HK-2 (cell line): ENCODE results near the gene ESPN.

ENCODE experiments used
- DNase-seq: peaks from one replicate; pipeline ENCODE4 v3.0.0-alpha.2; 2018; ENCODE audit not compliant: unreplicated experiment

ESPN gene

DNA sequence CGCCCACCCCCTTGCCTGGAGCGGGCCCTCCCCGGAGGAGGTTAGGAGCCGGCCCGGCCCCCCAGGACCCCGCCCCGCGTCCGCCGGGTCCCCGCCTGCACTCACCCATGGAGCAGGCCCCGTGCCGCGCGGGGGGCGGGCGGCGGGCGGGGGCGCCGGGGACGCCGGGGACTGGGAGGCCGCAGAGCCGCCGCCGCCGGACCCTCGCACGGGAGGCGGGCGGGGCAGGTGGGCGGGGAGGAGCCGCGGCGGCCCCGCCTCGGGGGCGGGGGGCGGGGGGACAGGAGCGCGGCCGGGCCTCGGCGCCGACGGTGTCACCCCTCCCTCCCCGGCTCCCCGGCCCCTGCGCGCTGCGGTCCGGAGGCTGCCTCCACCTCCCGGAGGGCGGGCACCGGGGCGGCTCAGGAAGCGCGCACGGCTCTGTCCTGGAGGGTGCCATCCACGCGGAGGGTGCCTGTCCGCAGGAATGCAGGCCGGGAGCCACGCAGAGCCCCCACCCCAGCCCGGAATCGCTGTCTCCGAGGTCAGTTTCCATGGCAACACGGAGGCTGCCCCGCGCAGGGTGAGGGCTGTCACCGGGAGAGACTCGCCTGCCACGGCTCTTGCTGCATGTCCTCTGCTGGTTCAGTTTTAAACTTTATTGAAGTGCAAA lies 72.8 kb downstream of the ESPN start:
- DNase-seq = peak; percentile 60

DNA sequence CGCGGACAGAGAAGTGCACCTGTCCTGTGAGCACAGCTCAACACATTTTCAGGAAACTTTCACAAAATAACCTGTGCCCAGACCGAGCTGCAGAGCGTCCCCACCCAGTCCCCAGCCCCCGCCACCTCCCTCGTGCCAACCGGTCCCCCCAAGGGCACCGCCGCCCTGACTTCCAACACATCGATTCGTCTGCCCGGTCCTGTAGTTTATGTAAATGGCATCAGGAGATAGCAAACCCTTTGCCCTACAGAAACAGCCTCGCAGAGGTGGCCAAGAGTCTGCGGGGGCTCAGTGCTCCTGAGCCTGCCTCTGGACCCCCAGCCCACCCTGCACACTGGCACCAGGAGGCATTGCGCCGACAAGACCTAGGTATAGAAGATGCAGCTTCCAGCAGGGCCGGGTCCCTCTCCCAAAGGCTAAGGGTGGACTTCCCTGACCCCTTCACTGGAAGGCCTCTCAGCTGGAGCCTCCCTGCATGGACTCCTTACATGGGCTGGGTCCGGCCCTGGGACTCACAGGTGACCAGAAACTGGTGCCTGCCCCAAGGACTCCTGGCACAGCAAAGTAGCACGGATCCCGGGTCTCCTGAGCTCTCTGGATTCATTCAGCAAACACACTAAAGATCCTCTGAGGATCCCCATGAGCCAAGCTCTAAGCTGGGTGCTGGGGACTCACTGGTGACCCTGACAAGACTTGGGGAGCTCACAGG lies 73.4 kb downstream of the ESPN start:
- DNase-seq = no peak

DNA sequence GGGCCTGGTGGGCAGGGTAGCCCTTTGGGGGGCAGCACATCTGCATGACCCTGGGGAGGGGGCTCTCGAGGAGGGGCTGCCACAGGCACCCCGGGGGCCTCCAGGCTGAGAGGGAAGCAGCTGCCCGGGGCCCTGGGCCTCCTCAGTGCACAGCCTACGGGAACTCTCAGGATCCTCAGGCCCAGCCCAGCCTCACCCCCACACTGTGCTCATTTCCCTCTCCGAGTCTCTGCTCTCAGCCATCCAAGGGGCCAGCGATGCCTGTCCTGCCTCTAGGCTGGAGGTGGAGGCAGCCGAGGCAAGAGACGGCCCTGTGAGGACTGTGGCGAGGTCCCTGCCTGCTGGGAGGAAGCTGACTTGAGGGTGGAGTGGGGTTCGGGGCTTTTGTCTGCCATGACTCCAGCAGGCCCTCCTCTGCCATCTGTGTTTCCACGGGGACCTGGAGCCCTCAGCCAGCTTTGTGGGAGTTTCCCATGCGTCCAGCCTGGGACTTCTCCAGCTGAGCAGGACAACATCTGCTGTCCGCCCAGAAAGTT lies 74.1 kb downstream of the ESPN start:
- DNase-seq = no peak

DNA sequence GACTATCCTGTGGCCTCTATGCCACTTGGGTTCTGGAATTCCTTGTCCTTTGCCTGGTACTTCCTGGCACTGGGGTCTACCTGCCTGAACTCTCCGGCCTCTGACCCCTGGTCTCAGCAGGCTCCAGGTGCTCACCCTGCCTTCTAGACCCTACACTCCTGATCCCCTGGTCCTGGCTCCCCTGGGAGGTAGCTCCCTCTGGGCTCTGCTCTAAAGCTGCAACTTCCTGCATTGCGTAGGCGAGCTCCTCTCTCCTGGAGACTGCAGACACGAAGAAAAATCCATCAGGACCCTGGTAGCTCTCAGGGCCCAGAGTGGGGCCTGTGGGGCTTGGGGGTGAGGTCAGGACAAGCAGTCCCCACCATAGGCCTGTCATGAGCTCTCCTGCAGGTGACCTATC lies 74.7 kb downstream of the ESPN start:
- no peak for DNase-seq

GRCh38 chr1:6500544-6501278 lies 76.1 kb downstream of the ESPN start:
- DNase-seq = no peak

DNA sequence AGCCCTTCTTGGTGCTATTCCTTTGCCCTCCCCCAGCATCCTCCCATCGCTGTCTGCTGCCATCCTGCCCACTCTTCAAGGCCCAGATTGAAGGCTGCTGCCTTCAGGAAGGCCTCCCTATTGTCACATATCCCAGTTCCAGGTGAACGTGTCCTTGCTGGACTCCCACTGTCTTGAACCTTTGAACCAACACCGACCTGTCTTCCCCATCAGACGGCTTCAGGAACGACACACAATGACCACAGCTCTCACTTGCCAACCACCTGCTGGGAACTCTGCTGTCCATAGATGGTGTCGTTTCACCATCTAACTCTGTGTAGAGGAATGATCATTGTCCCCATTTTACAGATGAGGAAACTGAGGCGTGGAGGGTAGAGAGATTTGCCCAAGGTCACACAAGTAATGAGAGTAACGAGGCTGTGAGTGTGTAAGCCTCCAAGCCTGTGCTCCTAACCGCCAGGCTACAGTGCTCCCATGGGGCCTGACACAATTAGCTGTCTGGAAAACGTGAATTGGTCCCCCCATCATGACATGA lies 76.8 kb downstream of the ESPN start:
- DNase-seq = no peak

DNA sequence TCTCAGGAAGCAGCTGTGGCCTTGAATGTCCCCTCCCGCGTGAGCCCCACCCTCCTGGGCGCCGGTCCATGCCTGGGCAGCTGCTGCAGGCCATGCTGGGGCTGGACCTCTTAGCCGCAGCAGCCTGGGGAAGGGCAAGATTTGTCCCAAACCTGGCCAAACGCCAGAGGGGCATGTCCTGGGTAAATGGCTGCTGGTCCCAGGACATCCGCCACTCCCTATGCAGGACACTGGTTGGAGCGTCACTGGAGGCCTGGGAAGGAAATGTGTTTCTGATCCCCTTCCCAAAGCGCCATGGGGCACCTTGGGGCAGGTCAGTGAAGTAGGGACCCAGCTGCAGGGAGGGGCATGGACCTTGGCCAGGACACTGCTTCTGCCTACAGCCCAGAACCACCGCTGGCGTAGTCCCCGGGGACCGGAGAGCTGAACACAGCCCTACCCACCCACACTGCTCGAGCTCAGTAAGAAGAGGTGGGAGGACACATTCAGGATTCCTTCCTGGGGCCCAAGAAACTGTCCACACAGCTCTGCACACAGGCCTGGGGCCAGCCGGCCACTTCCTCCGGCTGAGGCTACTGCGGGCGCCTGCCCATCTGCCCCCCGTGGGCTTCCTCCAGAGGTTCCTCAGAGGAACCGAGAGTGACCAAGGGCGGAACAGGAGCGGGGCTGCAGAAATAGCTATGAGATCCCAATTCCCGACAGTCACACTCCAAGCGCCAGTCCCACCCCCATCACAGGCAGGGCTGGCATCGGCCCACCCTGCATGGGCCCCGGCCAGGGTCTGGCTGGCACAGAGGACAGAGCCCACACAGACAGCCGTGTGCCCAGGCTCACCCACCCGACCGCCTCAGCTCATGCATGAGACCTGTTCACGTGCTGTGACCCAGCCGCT lies 77.7 kb downstream of the ESPN start:
- no peak for DNase-seq

GRCh38 chr1:6503884-6504602 lies 79.5 kb downstream of the ESPN start:
- DNase-seq = no peak

DNA sequence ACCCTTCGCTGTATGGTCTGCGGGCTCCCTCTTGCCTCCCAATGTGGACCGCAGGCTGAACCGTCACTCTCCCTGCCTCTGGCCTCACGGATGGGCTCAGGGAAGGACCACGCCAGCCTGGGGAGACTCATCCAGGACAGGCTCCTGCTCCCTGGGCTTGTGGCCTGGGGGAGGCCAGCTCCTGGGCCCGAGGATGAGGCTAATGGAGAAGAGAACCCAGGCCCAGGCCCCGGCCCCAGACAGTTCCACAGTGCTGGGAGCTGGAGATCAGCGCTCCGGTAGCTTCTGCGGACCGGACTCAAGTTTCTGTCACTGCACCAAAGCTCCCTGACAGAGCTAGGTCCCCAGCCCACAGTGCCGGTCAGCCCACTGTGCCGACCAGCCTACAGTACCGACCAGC lies 80.3 kb downstream of the ESPN start:
- no peak for DNase-seq

DNA sequence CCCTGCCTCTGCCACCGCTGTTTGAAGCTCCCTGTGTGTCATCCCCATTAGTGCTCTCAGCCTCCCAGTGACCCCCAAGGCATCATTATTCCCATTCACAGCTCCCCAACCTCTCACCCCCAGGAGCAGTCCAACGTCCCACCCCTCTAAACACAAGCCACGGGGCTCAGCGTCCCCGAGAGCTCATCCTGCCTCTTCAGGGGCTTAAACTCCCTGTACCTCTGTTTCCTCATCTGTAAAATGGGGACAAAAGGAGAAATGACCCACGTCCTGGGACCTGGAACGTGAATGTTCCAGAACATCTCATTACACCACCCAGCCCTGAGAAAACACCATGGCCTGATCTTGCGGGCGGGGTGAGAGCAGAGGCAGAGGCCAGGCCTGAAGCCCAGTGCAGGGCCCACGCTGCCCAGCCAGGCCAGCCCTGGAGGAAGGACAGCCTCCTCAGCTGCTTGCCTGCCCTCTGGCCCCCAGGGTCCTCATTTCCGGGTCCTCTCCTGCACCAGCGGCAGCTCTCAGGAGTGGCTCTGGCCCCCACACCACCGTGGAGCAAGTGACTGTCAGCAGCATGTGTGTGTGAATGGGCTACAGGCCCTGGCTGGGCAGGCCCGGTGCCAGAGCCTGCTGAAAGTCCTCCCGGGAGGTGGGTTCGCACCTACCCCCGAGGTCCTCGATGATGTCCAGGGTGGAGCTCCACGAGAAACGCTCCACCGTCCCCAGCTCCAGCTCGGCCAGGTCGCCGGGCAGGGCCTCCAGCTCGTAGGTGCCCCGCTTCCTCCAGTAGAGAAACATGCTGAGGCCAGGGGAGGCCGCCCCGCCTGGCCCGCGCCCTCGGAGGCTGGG lies 81.0 kb downstream of the ESPN start:
- DNase-seq = no peak

- DNase-seq = no peak
These were observed 81.8 kb downstream of the ESPN start for GRCh38 chr1:6506210-6507036.

DNA sequence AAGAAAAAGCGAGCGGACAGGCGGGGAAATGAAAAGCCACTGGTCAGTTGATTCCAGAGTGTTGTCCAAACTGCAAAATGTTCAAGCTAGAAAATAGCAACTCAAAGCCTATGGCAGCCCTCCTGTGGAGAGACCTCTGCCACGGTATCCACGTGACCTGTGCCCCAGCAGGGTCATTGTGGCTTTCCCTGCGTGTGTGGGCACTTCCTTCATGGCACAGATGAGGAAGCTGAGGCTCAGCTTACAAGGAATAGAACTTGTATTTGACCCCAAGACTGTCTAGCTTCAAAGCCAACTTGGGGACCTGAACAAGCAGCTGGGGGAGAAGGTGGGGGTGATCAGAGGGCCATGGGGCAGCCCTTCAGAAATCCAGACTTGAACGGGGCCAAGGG lies 82.5 kb downstream of the ESPN start:
- DNase-seq = no peak

- no peak for DNase-seq
These were observed 82.9 kb downstream of the ESPN start for GRCh38 chr1:6507461-6507911.

DNA sequence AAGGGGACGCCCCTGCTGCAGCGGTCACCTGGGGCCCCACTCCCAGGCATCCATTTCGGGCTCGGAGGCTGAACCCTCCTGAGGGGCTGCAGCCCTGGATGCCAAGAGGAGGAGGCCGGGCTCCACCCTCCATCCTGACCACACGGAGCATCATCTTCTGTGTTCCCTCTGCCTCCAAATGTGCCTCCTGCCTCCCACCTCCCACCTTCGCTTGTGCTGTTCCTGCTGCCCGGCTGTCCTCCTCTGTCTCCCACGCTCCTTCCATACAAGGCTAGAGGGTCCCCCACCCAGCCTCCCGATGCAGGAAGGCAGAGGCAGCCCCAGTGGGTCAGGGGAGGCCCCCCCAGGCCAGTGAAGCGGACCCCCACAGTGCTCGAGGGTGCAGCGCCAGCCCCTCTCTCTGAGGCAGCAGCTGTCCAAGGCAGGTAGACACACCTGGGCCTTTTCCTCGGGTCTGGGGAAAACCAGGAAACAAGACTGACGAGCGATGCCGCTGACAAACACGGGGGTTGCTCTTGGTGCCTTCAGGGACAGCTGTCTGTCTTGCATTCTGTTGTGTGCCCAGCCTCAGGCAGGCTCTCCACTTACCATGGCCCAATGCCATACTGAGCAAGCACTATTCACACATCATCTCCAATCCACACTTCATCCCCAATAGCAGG lies 83.7 kb downstream of the ESPN start:
- no peak for DNase-seq

DNA sequence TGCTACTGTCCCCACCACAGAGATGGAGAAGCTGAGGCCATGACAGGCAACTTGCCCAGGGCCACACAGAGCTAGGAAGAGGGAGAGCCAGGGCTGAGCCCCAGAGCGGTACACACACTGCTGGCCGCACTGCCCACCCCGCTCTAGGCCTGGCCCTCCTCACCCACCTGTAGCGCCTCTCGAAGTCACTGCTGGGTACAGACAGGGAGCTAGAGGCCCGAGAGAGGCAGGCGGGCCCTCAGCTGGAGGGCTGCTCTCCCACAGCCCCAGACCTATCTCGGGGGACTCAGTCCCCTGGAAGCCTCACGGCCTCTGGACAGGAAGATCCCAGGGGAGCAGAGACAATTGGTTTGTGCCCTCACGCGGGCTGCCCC lies 84.2 kb downstream of the ESPN start:
- no peak for DNase-seq

DNA sequence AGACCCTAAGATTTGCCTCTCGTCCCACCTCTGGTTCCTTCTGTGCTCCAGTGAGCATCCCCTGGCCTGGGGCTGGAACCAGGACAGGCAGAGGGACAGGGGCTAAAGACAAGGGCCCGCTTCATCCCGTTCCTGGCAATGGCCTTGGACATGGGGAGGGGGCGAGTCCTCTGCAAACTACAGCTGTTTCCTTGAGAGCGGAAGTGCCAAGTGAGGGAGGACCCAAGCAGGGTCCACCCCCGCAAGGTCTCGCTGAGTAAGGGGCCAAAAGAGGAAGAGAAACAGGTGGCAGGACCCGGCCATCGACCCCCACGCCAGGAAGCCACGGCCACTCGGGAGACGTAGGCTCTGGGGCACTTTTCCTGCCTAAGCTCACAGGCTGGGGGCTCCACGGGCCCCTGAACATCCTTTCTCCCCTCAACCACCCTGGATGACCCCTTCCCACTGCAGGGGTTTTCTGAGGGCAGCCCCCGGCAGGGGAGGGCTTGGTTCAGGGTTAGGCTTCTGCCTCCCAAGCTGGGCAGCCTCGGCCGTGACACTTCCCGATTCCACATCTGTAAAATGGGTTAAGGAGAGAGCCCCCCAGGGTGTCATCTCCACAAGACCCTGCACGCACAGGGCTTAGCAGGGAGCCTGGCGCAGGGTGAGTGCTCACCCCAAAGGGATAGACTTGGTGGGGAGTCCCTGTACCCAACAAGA lies 84.8 kb downstream of the ESPN start:
- no peak for DNase-seq

DNA sequence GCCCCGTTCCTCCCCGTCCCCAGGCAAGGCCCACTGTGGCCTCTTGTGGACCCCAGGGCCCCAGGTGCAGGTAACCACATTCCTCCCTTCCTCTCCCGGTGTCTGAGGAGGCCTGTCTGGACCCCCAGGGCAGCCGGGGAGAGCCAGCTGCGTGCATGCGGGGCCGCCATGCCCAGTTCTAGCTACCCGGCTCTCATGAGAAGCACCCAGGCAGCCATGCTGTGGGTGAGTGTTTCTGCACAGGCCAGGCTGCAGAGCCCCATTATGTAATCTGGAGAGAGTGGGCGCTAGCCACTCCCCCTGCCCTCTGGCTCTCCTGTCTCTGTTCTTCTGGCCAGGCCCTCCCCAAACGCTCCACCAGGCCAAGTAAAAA lies 85.3 kb downstream of the ESPN start:
- DNase-seq = no peak

- no peak for DNase-seq
These were observed 85.9 kb downstream of the ESPN start for GRCh38 chr1:6510493-6510892.
